Measurements from ENCODE around the gene TGM3.

TGM3 gene

DNA sequence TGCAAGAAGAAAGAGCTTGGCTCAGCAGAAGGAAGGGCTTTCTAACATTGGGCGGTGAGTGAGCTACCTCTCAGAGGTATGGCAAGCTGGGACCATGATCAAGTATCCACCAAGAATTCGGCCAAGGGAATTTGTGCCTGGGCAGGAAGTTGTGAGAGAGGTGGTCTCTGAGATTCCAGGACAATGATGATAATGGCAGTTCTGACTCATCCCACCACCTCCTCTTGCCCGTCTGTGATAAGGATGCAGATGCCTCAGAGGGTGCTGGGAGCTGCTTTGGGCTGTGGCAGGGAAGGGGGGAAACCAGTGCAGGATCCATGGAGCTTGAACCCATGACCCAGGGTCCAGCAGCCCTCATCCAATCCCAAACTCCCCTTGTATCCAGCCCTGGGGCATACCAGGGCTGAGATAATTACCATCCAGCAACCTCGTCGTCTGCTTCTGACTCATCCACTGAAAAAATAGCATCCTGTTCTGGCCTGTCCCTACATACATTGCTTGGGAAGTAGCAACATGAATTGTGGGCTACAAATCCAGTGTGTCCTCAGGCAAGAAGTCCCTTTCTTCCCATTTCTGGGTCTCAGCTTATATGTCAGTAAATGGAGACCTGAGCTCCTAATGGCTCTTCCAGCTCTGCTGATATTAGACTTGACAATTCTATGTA, 90.8 kb downstream of the TGM3 start:
- no peak for DNase-seq

DNA sequence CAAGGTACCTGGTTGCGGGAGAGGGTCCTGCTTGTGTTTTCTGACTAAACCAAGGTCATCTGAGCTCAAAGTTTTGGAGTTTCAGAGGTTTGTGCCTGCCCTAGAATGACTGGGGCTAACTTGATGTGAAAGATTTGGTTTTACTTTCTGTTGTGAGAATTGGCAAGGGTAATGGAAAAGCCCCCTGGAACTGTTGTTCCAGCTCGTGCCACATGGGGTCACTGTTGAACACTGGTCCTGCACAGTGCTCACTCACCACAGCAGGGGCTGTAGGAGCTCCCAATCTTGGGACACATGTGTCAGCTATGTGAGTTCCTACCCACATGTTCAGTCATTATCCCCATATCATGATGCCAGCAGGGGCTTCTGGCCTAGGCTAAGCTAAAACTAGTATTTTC, 91.4 kb downstream of the TGM3 start:
- peak; percentile 53 for DNase-seq

DNA sequence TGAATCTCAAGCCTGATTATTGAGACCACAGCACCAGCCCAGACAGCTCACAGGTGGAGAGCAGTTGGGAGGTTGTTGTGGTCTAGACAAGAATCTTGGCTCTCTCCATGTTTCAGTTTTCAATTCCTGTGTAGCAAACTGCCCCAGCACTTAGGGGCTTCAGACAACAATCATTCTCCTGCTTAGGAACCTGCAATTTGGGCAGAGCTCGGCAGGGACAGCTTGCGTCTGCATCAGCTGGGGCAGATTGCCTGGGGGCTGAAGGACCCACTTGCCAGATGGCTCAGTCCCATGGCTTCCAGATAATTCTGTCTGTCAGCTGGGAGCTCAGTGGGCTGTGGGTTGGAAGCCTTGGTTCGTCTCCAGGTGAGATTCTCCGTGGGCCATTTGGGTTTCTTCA, 91.8 kb downstream of the TGM3 start:
- DNase-seq: peak; percentile 26

All from NCI-H2171 (cell line).